ENCODE measurements around the gene UQCRHL. TPM values are rescaled to one million over a fixed set of nuclear protein-coding genes. Genes with fewer than 3 reads are reported as not detected.

The UQCRHL gene
- total and polyA plus RNA-seq, 2 experiments from 2014 or later: 2.3 to 3.0 TPM

GRCh38 chr1:15764890-15765289 lies 42.6 kb downstream of the UQCRHL start (continued):
- TF ChIP-seq CTCF (conservative IDR thresholded peaks at IDR 0.05; ENCODE audit: low read depth in 2 of 2) (no peak), EZH2phosphoT487 (IDR thresholded peaks at IDR 0.05; ENCODE audit: unreplicated experiment) (no peak), ZNF331 (CRISPR knock-in tag; IDR thresholded peaks at IDR 0.05; ENCODE audit: low read depth) (no peak), JUNB (IDR thresholded peaks at IDR 0.05; ENCODE audit: unreplicated experiment) (no peak)

GRCh38 chr1:15764269-15764764 lies 43.1 kb downstream of the UQCRHL start:
- peaks cover 21% of the 10 kb centered on the region for H3K27me3 Mint-ChIP-seq (ENCODE audit: insufficient read depth, low read depth, poor library complexity)
- no peak for TF ChIP-seq EZH2phosphoT487 (IDR thresholded peaks at IDR 0.05; ENCODE audit: unreplicated experiment)
- no peak for TF ChIP-seq CTCF (conservative IDR thresholded peaks at IDR 0.05; ENCODE audit: low read depth in 2 of 2)
- TF ChIP-seq ZNF462 (CRISPR knock-in tag; IDR thresholded peaks at IDR 0.05): no peak
- no peak for TF ChIP-seq NANOG (IDR thresholded peaks at IDR 0.05; ENCODE audit: borderline replicate concordance)
- TF ChIP-seq REST (IDR thresholded peaks at IDR 0.05; ENCODE audit: unreplicated experiment): no peak
- no peak for TF ChIP-seq ETS1 (IDR thresholded peaks at IDR 0.05)
- TF ChIP-seq JUNB (IDR thresholded peaks at IDR 0.05; ENCODE audit: unreplicated experiment): no peak
- no peak for TF ChIP-seq POLR2AphosphoS5 (IDR thresholded peaks at IDR 0.05; ENCODE audit: low read depth)

More at GRCh38 chr1:15764269-15764764, 43.1 kb downstream of the UQCRHL start:
- DNase-seq (ENCODE audit: low spot score) (no peak), ATAC-seq (no peak)
- Mint-ChIP-seq H3K27ac (peak overlapping the region; percentile 68; the same call in 1 of the 2 replicates), H3K4me3 (no peak overlapping the region), H3K4me1 (peaks cover 28% of the 10 kb centered on the region), H3K36me3 (ENCODE audit: low read depth) (peaks cover 71% of the 10 kb centered on the region), H3K9me3 (no peaks in the 10 kb centered on the region; the same call in 2 of the 3 replicates)
- Histone ChIP-seq H3K27me3 (ENCODE audit: insufficient read depth) (no peaks in the 10 kb centered on the region), H2AFZ (no peak overlapping the region), H3K79me2 (replicated peaks; ENCODE audit: insufficient read depth) (peaks cover 55% of the 10 kb centered on the region), H3F3A (replicated peaks; ENCODE audit: low read depth) (0 out of 2 replicates have a peak, but pooled peaks cover 8% of the 10 kb centered on the region), H3K4me3 (no peak overlapping the region), H3K9me2 (ENCODE audit: insufficient read depth) (no peaks in the 10 kb centered on the region), H4K20me1 (replicated peaks; ENCODE audit: insufficient read depth) (peaks cover 34% of the 10 kb centered on the region), H3K4me2 (no peak overlapping the region), H3K36me3 (ENCODE audit: insufficient read depth) (peaks cover 28% of the 10 kb centered on the region), H3K27ac (ENCODE audit: low read depth) (peak overlapping the region; percentile 32; the same call in 1 of the 2 replicates), H3K4me1 (ENCODE audit: insufficient read depth) (peaks cover 18% of the 10 kb centered on the region)
